ENCODE measurements around the gene FAM124A. TPM values are rescaled to one million over a fixed set of nuclear protein-coding genes. Genes with fewer than 3 reads are reported as not detected.

Gene FAM124A
- total and polyA plus RNA-seq, 5 donors: 4.2 to 10.7 (median 8.6) TPM

DNA sequence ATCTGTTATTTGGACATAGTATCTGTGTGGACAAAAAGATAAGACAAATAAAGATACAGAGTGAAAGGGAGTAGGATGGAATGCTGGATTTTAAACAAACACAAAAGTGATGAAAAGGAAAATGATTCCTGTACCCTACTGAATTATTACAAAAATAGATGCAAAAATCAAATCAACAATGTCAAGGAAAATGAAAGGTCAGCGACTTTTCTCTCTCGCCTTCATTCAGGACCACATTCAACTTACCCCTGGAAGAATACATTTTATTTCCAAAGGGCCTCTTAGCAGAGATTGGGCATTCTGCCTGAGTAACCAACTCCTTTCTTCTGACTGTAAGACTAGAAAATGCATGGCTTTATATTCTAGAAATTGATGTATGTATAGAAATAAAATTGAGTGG lies 28.8 kb upstream of the FAM124A start:
- Histone ChIP-seq H3K27me3 (ENCODE audit: control insufficient read depth, insufficient read depth) (no peaks in the 10 kb centered on the region), H3K4me3 (ENCODE audit: low read length) (no peak overlapping the region), H3K27ac (ENCODE audit: low read length) (no peak overlapping the region), H3K4me1 (ENCODE audit: control insufficient read depth, insufficient read depth, low read length) (no peaks in the 10 kb centered on the region), H3K9me3 (ENCODE audit: control insufficient read depth, low read length) (no peaks in the 10 kb centered on the region)
- intact Hi-C loops (cut with DNase I): no loop called here
- DNase-seq (no peak), ATAC-seq (no peak)
- 90% methylated on average over 2 of the region's 2 CpGs for WGBS

DNA sequence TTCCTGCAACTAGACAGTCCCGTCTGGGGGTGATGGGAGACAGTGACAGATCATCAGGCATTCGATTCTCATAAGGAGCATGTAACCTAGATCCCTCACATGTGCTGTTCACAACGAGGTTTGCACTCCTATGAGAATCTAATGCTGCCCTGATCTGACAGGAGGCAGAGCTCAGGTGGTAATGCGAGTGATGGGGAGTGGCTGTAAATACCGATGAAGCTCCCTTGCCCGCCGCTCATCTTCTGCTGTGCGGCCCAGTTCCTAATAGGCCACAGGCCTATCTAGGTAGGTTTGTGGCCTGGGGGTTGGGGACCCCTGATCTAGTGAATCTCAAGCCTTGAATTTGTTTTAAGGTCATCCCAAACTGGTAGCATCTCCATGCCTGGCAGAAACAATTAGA lies 27.3 kb upstream of the FAM124A start:
- H3K4me3 ChIP-seq (ENCODE audit: low read length): no peak overlapping the region
- no peaks in the 10 kb centered on the region for H3K4me1 ChIP-seq (ENCODE audit: control insufficient read depth, insufficient read depth, low read length)
- DNase-seq (no peak), ATAC-seq (no peak)
- no peak overlapping the region for H3K27ac ChIP-seq (ENCODE audit: low read length)
- H3K27me3 ChIP-seq (ENCODE audit: control insufficient read depth, insufficient read depth): no peaks in the 10 kb centered on the region
- H3K9me3 ChIP-seq (ENCODE audit: control insufficient read depth, low read length): no peaks in the 10 kb centered on the region
- intact Hi-C loops (cut with DNase I): no loop called here
- WGBS: 85% methylated on average over 8 of the region's 8 CpGs

DNA sequence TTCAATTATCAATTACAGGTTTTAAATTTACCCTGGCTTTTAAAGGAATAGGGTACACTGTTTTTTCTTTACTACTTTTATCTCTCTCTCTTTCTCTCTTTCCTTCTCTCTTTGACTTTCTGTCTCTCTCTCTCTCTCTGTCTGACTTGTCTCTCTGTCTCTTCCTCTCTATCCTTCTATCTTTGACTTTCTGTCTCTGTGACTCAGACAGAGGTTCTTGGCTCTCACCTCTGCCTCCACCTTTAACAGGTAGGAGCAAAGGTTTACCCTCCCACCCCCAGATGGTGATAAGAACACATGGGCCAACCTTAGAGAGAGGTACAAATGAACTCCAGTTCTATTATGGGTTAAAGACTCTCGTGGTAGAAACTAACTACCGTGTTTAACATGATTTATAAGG lies 20.3 kb upstream of the FAM124A start:
- no peak overlapping the region for H3K4me3 ChIP-seq (ENCODE audit: low read length)
- H3K9me3 ChIP-seq (ENCODE audit: control insufficient read depth, low read length): no peaks in the 10 kb centered on the region
- H3K27ac ChIP-seq (ENCODE audit: low read length): no peak overlapping the region
- intact Hi-C loops (cut with DNase I): no loop called here
- H3K4me1 ChIP-seq (ENCODE audit: control insufficient read depth, insufficient read depth, low read length): peaks cover 2% of the 10 kb centered on the region
- no peak for DNase-seq
- no peak for ATAC-seq
- H3K27me3 ChIP-seq (ENCODE audit: control insufficient read depth, insufficient read depth): no peaks in the 10 kb centered on the region
- WGBS: 85% methylated on average over 2 of the region's 2 CpGs

DNA sequence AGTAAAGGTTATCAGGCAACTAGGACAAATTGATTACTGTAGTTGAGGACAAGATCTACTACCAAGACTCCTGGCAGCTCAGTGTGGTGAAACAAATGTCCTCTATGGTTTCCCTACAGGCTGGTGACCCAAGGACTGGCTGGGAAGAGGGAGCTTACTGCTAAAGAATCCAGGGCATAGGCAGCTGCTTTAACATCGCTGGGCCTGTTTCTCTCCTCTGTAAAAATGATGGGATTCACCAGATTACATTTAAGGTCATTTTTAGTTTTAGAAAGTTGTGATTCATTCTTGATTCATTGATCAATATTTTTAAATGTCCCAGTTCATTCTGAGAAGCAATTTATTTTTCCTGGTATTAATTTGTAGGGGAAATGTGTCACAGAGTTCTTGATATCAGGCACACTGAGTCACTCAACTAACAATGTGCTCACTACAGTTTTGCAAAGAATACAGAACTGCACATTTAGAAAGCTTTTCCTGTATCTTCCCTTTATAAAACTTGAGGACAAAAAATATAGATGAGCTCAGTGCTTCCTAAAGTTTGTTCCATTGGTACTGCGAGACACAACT lies 19.6 kb upstream of the FAM124A start:
- ATAC-seq (no peak), DNase-seq (no peak)
- no peaks in the 10 kb centered on the region for H3K27me3 ChIP-seq (ENCODE audit: control insufficient read depth, insufficient read depth)
- intact Hi-C loops (cut with DNase I): no loop called here
- no peak overlapping the region for H3K27ac ChIP-seq (ENCODE audit: low read length)
- 88% methylated on average over 2 of the region's 2 CpGs for WGBS
- H3K4me1 ChIP-seq (ENCODE audit: control insufficient read depth, insufficient read depth, low read length): peaks cover 2% of the 10 kb centered on the region
- H3K9me3 ChIP-seq (ENCODE audit: control insufficient read depth, low read length): no peaks in the 10 kb centered on the region
- H3K4me3 ChIP-seq (ENCODE audit: low read length): no peak overlapping the region

DNA sequence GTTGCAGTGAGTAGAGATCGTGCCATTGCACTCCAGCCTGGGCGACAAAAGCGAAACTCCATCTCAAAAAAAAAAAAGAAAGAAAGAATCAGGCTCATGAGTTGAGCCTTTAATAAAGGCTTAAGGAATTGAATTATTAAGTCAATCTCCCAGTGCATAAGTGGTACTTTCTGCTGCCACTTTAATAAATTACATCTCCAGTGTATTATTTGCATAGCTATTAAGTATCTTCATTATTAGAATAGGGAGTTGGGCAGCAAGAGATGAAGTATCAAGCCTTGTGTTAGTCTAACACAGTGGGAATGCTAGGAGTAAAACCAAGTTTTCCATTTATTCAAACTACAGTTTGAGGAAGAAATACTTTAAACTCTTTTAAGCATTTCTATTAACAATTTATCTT lies 15.6 kb upstream of the FAM124A start:
- WGBS: 97% methylated on average over 3 of the region's 3 CpGs
- no peaks in the 10 kb centered on the region for H3K27me3 ChIP-seq (ENCODE audit: control insufficient read depth, insufficient read depth)
- H3K4me3 ChIP-seq (ENCODE audit: low read length): no peak overlapping the region
- intact Hi-C loops (cut with DNase I): no loop called here
- H3K4me1 ChIP-seq (ENCODE audit: control insufficient read depth, insufficient read depth, low read length): peaks cover 2% of the 10 kb centered on the region
- ATAC-seq: no peak
- H3K9me3 ChIP-seq (ENCODE audit: control insufficient read depth, low read length): no peaks in the 10 kb centered on the region
- DNase-seq: no peak
- no peak overlapping the region for H3K27ac ChIP-seq (ENCODE audit: low read length)

DNA sequence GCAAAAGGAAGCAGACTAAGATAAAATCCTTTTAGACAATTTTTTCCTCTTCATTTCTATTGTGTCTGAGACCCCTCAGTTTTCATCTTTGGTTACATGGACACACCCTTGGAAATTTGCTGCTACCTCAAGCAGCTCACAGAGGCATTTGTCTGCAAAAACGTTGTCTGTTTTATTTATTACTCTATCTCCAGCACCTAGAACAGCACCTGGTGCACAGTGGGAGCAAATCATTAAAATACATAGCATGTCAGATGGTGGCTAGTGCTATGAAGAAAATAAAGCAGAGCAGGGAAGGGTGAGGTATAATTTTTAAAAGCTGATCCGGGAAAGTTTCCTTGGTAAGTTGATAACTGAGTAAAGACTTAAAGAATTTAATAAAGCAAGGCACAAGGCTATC lies 14.3 kb upstream of the FAM124A start:
- DNase-seq (no peak), ATAC-seq (no peak)
- Histone ChIP-seq H3K27me3 (ENCODE audit: control insufficient read depth, insufficient read depth) (no peaks in the 10 kb centered on the region), H3K9me3 (ENCODE audit: control insufficient read depth, low read length) (no peaks in the 10 kb centered on the region), H3K4me3 (ENCODE audit: low read length) (no peak overlapping the region), H3K27ac (ENCODE audit: low read length) (no peak overlapping the region), H3K4me1 (ENCODE audit: control insufficient read depth, insufficient read depth, low read length) (peaks cover 2% of the 10 kb centered on the region)
- intact Hi-C loops (cut with DNase I): no loop called here
- 55% methylated on average over 2 of the region's 2 CpGs for WGBS

DNA sequence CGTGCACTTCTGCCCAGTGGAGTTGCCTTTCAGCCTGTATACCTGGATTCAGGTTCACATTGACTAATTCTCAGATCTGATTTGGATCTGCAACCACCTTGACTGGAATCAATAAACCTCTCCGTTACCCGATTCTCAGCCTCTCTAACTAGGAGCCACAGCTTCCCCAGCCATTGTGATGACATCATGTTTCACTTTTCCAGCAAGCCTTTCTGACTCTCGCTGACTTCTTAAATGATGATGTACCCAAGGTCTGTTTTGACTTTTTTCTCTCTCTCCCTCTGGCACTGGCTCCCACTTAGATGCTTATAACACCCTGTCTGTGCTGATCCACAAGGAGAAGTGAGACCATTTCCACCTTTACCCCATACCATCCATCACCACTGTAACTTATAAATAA lies 13.5 kb upstream of the FAM124A start:
- 74% methylated on average over 4 of the region's 4 CpGs for WGBS
- Histone ChIP-seq H3K27ac (ENCODE audit: low read length) (no peak overlapping the region), H3K9me3 (ENCODE audit: control insufficient read depth, low read length) (no peaks in the 10 kb centered on the region), H3K4me3 (ENCODE audit: low read length) (no peak overlapping the region), H3K4me1 (ENCODE audit: control insufficient read depth, insufficient read depth, low read length) (peaks cover 2% of the 10 kb centered on the region), H3K27me3 (ENCODE audit: control insufficient read depth, insufficient read depth) (no peaks in the 10 kb centered on the region)
- ATAC-seq (no peak), DNase-seq (no peak)
- intact Hi-C loops (cut with DNase I): no loop called here

DNA sequence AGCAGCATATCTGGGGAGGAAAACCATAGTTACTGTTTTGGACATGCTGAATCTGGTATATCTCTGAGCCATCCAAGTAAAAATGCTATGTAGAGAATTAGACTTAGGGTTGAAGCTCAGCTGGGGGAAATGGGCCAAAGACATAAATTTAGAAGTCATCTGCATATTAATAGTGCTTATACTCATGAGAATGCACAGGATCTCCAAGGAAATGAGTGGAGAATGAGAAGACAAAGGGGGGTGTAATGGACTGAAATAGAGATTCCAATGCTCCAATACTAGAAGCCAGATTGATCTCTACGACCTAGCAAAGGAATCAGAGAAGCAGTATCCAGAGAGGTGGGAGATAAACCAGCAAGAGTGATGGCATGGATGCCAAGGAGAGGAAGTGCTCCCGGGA lies 10.3 kb upstream of the FAM124A start:
- intact Hi-C loops (cut with DNase I): no loop called here
- ATAC-seq (no peak), DNase-seq (no peak)
- Histone ChIP-seq H3K4me1 (ENCODE audit: control insufficient read depth, insufficient read depth, low read length) (no peaks in the 10 kb centered on the region), H3K4me3 (ENCODE audit: low read length) (no peak overlapping the region), H3K27me3 (ENCODE audit: control insufficient read depth, insufficient read depth) (no peaks in the 10 kb centered on the region), H3K9me3 (ENCODE audit: control insufficient read depth, low read length) (no peaks in the 10 kb centered on the region), H3K27ac (ENCODE audit: low read length) (no peak overlapping the region)
- 55% methylated on average over 2 of the region's 2 CpGs for WGBS

DNA sequence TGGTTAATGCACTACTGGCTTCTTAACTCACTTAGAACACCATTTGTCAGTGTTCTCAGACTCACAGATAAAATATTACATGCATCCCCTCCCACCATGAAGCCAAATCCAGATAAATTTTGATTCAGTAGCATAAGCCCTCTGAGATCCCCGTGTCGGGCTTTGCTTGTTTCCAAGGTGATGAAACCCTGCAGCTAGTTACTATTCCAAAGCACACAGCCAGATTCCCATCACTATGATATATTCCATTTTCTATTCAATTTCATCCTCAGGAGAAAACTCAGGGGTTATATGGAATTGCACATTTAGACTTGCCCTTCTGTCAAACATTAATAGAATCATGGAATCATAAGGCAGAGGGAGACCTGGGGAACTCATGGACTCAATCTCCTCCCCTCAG lies 9.4 kb upstream of the FAM124A start:
- ATAC-seq: no peak
- H3K27me3 ChIP-seq (ENCODE audit: control insufficient read depth, insufficient read depth): no peaks in the 10 kb centered on the region
- WGBS: 60% methylated on average over 2 of the region's 2 CpGs
- no peak for DNase-seq
- intact Hi-C loops (cut with DNase I): no loop called here
- H3K27ac ChIP-seq (ENCODE audit: low read length): no peak overlapping the region
- H3K9me3 ChIP-seq (ENCODE audit: control insufficient read depth, low read length): no peaks in the 10 kb centered on the region
- H3K4me3 ChIP-seq (ENCODE audit: low read length): no peak overlapping the region
- no peaks in the 10 kb centered on the region for H3K4me1 ChIP-seq (ENCODE audit: control insufficient read depth, insufficient read depth, low read length)

DNA sequence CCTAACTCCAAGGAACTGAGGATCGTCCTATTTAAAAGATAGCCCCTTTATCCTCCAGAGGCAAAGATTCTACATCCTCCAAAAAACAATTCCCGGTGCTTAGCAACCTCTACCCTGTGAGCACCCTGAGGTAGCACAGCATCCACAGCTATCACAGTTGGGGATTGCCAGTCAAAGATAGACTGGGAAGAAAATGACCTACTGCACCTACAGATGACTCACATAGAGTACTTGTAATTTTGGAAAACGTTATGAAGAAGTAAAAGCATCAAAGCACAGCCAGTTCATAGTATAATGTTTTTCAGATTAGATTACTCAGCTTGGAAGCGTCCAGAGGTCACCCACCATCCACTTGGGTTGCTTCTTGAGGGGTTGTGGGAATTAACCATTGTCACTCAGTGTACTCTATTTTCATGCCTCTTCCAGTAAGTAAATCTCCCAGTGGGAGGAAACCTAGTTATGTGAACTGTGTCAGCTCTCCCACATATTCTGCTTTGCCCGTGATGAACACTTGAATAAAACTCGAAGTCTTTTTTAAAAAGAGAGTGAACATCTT lies 8.9 kb upstream of the FAM124A start:
- Histone ChIP-seq H3K27me3 (ENCODE audit: control insufficient read depth, insufficient read depth) (no peaks in the 10 kb centered on the region), H3K9me3 (ENCODE audit: control insufficient read depth, low read length) (no peaks in the 10 kb centered on the region), H3K27ac (ENCODE audit: low read length) (no peak overlapping the region), H3K4me3 (ENCODE audit: low read length) (no peak overlapping the region), H3K4me1 (ENCODE audit: control insufficient read depth, insufficient read depth, low read length) (no peaks in the 10 kb centered on the region)
- intact Hi-C loops (cut with DNase I): no loop called here
- ATAC-seq (no peak), DNase-seq (no peak)
- WGBS: 59% methylated on average over 6 of the region's 6 CpGs

DNA sequence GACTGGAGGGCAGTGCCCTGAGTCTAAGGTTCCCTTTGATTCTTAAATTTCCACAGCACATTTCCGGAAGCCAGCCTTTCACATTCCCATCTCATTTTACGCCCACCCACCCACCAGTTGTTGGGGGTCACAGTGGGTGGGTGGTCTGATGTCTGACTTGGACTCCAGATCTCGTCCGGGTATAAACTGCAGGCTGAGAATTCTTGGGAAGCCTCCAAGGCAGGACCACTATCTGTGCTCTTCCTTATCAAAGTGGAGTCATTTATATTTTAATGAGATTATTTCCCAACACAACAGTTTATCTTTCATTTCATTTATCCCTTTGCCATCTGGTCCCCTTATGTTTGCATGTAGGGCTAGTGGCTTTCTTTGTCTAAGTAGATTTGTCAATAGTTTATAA lies 3.6 kb upstream of the FAM124A start:
- intact Hi-C loops (cut with DNase I): no loop called here
- ATAC-seq: no peak
- Histone ChIP-seq H3K4me1 (ENCODE audit: control insufficient read depth, insufficient read depth, low read length) (no peaks in the 10 kb centered on the region), H3K27me3 (ENCODE audit: control insufficient read depth, insufficient read depth) (no peaks in the 10 kb centered on the region), H3K4me3 (ENCODE audit: low read length) (no peak overlapping the region), H3K9me3 (ENCODE audit: control insufficient read depth, low read length) (no peaks in the 10 kb centered on the region), H3K27ac (ENCODE audit: low read length) (no peak overlapping the region)
- WGBS: 64% methylated on average over 4 of the region's 4 CpGs
- no peak for DNase-seq

DNA sequence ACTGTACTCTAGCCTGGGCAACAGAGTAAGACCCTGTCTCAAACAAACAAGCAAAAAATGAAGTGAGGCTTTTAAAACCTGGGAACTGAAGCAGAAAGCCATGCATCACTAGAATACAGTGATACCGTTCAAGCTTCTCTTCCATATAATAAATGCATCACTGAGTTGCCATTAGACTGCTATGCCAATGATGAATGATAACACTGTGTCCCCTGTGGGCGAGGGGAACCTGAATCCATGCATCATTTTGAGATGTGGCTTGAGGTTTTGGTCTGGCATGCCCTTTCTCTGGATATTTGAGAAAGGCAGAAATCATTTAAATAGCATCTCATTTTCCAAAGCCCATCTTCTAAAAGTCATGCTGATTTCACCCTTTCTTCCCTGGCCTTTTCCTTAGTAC lies 1.5 kb upstream of the FAM124A start:
- no peak for ATAC-seq
- Histone ChIP-seq H3K27me3 (ENCODE audit: control insufficient read depth, insufficient read depth) (no peaks in the 10 kb centered on the region), H3K27ac (ENCODE audit: low read length) (no peak overlapping the region), H3K4me1 (ENCODE audit: control insufficient read depth, insufficient read depth, low read length) (no peaks in the 10 kb centered on the region), H3K4me3 (ENCODE audit: low read length) (no peak overlapping the region), H3K9me3 (ENCODE audit: control insufficient read depth, low read length) (no peaks in the 10 kb centered on the region)
- intact Hi-C loops (cut with DNase I): loop anchor here (5.0 kb wide), 2 partner anchors 62 to 67 kb away; no protein-coding TSS in a partner anchor
- no peak for DNase-seq
- WGBS: 90% methylated on average over 2 of the region's 2 CpGs
